ENCODE data around the gene DPYSL5. TPM values are rescaled to one million over a fixed set of nuclear protein-coding genes. Genes with fewer than 3 reads are reported as not detected.

The DPYSL5 gene
- total RNA-seq, 4 donors from 2014 or later = 0.13 to 0.50 (median 0.41) TPM

DNA sequence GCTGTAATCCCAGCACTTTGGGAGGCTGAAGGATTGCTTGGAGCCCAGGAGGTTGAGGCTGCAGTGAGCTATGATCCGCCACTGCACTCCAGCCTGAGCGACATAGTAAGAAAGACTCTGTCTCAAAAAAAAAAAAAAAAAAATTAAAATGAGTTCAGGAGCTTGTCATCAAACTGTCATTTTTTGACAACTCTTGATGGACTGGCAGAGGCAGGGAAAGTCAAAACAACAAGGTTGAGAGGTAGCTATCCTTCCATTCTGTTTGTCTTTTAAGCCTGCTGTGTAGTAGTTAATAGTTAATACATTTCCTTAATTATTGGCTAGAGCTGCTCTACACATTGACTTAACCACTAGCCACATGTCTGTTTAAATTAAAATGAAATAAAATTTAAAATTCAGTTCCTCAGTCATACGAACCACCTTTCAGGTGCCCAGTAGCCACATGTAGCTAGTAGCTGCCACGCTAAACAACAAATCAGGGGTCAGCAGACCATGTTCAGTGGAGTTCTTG lies 22.7 kb downstream of the DPYSL5 start:
- Histone ChIP-seq H3K4me3 (no peak overlapping the region), H3K36me3 (no peaks in the 10 kb centered on the region), H3K4me1 (no peaks in the 10 kb centered on the region), H3K27me3 (peaks cover 0 to 19% (median 2%) of the 10 kb centered on the region in 4 donors), H3K9me3 (no peaks in the 10 kb centered on the region), H3K27ac (replicated peaks in 1 of 4) (no peak overlapping the region)
- intact Hi-C loops (cut with DNase I) = no loop called here
- DNase-seq (ENCODE audit: extremely low spot score) = peak; percentile 12
- WGBS = 96% methylated on average over 4 of the region's 4 CpGs
- TF ChIP-seq POLR2A (IDR thresholded peaks at IDR 0.05; ENCODE audit: low read depth) = no peak
- no peak for TF ChIP-seq POLR2AphosphoS5 (IDR thresholded peaks at IDR 0.05)
- TF ChIP-seq, protein P1, sequence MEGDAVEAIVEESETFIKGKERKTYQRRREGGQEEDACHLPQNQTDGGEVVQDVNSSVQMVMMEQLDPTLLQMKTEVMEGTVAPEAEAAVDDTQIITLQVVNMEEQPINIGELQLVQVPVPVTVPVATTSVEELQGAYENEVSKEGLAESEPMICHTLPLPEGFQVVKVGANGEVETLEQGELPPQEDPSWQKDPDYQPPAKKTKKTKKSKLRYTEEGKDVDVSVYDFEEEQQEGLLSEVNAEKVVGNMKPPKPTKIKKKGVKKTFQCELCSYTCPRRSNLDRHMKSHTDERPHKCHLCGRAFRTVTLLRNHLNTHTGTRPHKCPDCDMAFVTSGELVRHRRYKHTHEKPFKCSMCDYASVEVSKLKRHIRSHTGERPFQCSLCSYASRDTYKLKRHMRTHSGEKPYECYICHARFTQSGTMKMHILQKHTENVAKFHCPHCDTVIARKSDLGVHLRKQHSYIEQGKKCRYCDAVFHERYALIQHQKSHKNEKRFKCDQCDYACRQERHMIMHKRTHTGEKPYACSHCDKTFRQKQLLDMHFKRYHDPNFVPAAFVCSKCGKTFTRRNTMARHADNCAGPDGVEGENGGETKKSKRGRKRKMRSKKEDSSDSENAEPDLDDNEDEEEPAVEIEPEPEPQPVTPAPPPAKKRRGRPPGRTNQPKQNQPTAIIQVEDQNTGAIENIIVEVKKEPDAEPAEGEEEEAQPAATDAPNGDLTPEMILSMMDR (IDR thresholded peaks at IDR 0.05) = no peak
- no peak for TF ChIP-seq EP300 (IDR thresholded peaks at IDR 0.05)

DNA sequence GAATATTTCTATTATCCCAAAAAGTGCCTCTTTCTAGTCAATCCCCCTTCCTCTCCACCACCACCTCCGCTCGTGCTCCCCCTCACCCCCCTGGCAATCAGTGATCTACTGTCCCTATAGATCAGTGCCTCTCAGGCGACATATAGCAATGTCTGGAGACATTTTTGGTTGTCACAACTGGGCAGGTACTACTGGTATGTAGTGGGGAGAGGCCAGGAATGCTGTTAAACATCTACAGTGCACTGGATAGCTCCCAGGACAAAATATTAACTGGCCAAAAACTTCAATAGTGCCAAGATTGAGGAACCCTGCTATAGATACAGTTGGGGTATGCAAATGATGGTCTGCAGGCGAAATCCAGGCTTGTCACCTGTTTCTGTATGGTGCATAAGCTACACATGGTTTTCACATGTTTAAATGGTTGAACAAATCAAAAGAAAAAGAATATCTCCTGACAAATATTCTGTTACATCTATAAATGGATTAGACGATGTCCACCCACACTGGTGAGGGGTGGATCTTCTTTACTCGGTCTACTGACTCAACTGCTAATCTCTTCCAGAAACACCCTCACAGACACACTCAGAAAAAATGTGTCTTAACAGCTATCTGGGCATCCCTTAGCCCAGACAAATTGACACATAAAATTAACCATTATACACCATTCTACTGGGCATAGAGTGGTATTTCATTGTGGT lies 25.5 kb downstream of the DPYSL5 start:
- intact Hi-C loops (cut with DNase I) = no loop called here
- H3K9me3 ChIP-seq = no peaks in the 10 kb centered on the region
- H3K4me3 ChIP-seq = no peak overlapping the region
- no peaks in the 10 kb centered on the region for H3K4me1 ChIP-seq
- TF ChIP-seq EP300 (IDR thresholded peaks at IDR 0.05) = no peak
- peak; percentile 57 for DNase-seq (ENCODE audit: extremely low spot score)
- WGBS = 77% methylated on average over 6 of the region's 6 CpGs
- H3K27ac ChIP-seq (replicated peaks in 1 of 4) = no peak overlapping the region
- peaks cover 0 to 23% (median 2%) of the 10 kb centered on the region in 4 donors for H3K27me3 ChIP-seq
- no peaks in the 10 kb centered on the region for H3K36me3 ChIP-seq

DNA sequence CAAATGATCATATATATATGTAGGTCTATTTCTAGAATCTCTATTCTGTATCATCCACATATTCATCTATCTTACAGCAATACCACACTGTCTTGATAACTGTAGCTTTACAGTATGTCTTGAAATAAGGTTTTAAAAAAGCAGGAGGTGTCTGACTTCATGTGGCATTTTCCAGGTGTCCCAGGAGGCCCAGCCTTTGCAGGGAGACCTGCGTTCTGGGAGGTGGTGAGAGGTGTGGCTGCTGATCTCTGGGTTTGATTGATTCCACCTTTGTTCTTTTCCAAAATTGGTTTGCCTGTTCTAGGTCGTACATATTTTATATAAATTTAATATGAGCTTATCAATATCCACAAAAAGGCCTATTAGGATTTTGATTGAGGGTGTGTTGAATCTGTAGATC lies 26.6 kb downstream of the DPYSL5 start:
- no peaks in the 10 kb centered on the region for H3K9me3 ChIP-seq
- intact Hi-C loops (cut with DNase I) = no loop called here
- no peak for TF ChIP-seq POLR2AphosphoS5 (IDR thresholded peaks at IDR 0.05)
- no peak for TF ChIP-seq POLR2A (IDR thresholded peaks at IDR 0.05; ENCODE audit: low read depth)
- TF ChIP-seq, protein P1 (IDR thresholded peaks at IDR 0.05) = no peak
- no peak for TF ChIP-seq EP300 (IDR thresholded peaks at IDR 0.05)
- peaks cover 0 to 21% (median 2%) of the 10 kb centered on the region in 4 donors for H3K27me3 ChIP-seq
- no peak overlapping the region for H3K4me3 ChIP-seq
- no peaks in the 10 kb centered on the region for H3K4me1 ChIP-seq
- WGBS = 70% methylated on average over 2 of the region's 2 CpGs
- no peak overlapping the region for H3K27ac ChIP-seq (replicated peaks in 1 of 4)
- no peaks in the 10 kb centered on the region for H3K36me3 ChIP-seq
- peak; percentile 57 for DNase-seq (ENCODE audit: extremely low spot score)

DNA sequence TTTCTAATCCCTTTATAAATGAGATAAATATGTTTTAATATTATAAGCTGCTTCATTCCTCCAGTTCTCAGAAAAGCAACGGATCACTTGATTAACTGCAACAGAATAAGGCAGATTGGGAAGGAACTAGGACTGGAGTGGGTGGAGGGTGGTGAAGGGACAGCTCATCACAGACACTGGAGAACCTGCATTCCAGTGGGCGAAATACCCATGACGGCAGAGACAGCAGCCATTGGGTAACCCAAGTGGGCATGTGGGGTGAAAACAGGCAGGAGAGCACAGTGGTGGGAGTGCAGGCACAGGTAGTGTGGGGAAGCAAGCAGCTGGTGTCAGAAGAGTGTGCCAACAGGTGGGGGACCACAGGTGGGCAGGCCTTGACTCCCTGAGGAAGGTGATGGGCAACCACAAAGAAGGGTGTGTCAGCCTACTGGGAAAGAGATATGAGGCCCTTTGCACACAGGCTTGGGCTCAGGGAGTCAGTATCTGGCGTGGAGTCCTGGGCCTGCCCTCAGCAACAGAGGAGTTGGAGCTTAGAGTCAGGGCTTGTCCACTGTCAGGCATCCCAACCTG lies 27.2 kb downstream of the DPYSL5 start:
- DNase-seq (ENCODE audit: extremely low spot score) = peak; percentile 91
- Histone ChIP-seq H3K36me3 (no peaks in the 10 kb centered on the region), H3K27ac (replicated peaks in 1 of 4) (no peak overlapping the region), H3K4me1 (no peaks in the 10 kb centered on the region), H3K27me3 (peaks cover 0 to 24% (median 2%) of the 10 kb centered on the region in 4 donors), H3K9me3 (no peaks in the 10 kb centered on the region), H3K4me3 (no peak overlapping the region)
- TF ChIP-seq POLR2A (IDR thresholded peaks at IDR 0.05; ENCODE audit: low read depth) (no peak), POLR2AphosphoS5 (IDR thresholded peaks at IDR 0.05) (no peak), EP300 (IDR thresholded peaks at IDR 0.05) (no peak)
- TF ChIP-seq, protein P1 (IDR thresholded peaks at IDR 0.05) = no peak
- intact Hi-C loops (cut with DNase I) = no loop called here
- 80% methylated on average over 4 of the region's 4 CpGs for WGBS

DNA sequence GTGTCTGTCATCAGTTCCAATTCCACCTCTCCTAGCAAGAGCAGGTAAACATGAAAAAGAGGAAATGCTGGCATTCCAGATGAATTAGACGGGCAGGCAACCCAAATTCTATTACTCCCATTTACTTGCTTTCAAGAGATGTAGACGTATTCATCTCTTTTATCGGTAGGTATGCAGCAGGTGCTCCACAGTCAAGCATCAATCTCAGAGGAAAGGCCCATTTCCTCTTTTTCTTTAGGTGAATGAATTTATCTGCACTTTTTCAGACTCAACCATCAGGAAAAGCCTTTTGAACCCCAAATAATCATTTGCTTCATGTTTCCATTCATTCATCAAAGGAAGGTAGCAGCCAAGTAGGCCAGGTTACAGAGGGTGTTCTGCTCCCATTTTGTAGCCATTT lies 27.9 kb downstream of the DPYSL5 start:
- TF ChIP-seq POLR2A (IDR thresholded peaks at IDR 0.05; ENCODE audit: low read depth) (no peak), EP300 (IDR thresholded peaks at IDR 0.05) (no peak), POLR2AphosphoS5 (IDR thresholded peaks at IDR 0.05) (no peak)
- TF ChIP-seq, protein P1 (IDR thresholded peaks at IDR 0.05) = no peak
- 70% methylated on average over 3 of the region's 3 CpGs for whole genome bisulfite sequencing
- no peak for DNase-seq (ENCODE audit: extremely low spot score)
- intact Hi-C loops (cut with DNase I) = no loop called here
- no peaks in the 10 kb centered on the region for H3K4me1 ChIP-seq
- H3K27me3 ChIP-seq = peaks cover 0 to 29% (median 1%) of the 10 kb centered on the region in 4 donors
- H3K9me3 ChIP-seq = no peaks in the 10 kb centered on the region
- H3K36me3 ChIP-seq = no peaks in the 10 kb centered on the region
- H3K4me3 ChIP-seq = no peak overlapping the region
- no peak overlapping the region for H3K27ac ChIP-seq (replicated peaks in 1 of 4)
